Neutrophil (primary cell): ENCODE data around the gene NLRC4.

Experiments used
- H3K27ac ChIP-seq: fragments of 200-600 bp; sonication (generic); 2 replicates; pipeline ENCODE4 v1.5.1; 2016; ENCODE audit warnings: mild to moderate bottlenecking, moderate library complexity
- H3K27me3 ChIP-seq: fragments of 200-600 bp; sonication (generic); 2 replicates; pipeline ENCODE4 v1.6.0; 2016; ENCODE audit warnings: mild to moderate bottlenecking
- H3K36me3 ChIP-seq: fragments of 200-600 bp; sonication (generic); 2 replicates; pipeline ENCODE4 v1.5.1; 2017
- H3K4me1 ChIP-seq, 2 experiments: fragments of 200-600 bp in 1 of 2; sonication (generic) in 1 of 2; 1 replicate in 1 of 2; 2 replicates in 1 of 2; pipeline versions ENCODE4 v1.5.1 to v1.6.1; 2013 to 2016; ENCODE audit warnings: low read depth in 1 of 2, low read length in 1 of 2, mild to moderate bottlenecking in 1 of 2, moderate library complexity in 1 of 2; ENCODE audit not compliant: control insufficient read depth in 1 of 2, insufficient read depth in 1 of 2
- H3K4me3 ChIP-seq, 2 experiments: fragments of 200-600 bp in 1 of 2; sonication (generic) in 1 of 2; 1 replicate in 1 of 2; 2 replicates in 1 of 2; pipeline ENCODE4 v1.5.1; 2013 to 2016; ENCODE audit warnings: low read depth in 1 of 2, low read length in 1 of 2, mild to moderate bottlenecking in 1 of 2, moderate library complexity in 1 of 2
- H3K9me3 ChIP-seq: fragments of 200-600 bp; sonication (generic); 2 replicates; pipeline ENCODE4 v1.5.1; 2016
- TF ChIP-seq, protein P1 (sequence below): fragments of 200-600 bp; sonication (generic); IDR thresholded peaks from 2 replicates; pipeline ENCODE4 v1.5.1; 2016; ENCODE audit warnings: antibody characterized with exemption

NLRC4 gene

GRCh38 chr2:32250290-32250689 is 14.4 kb downstream of the NLRC4 start:
- Histone ChIP-seq H3K27me3 (no peaks in the 10 kb centered on the region), H3K4me1 (no peaks in the 10 kb centered on the region), H3K9me3 (no peaks in the 10 kb centered on the region), H3K4me3 (no peak overlapping the region), H3K27ac (peak overlapping the region; percentile 41), H3K36me3 (peaks cover 90% of the 10 kb centered on the region)
- TF ChIP-seq, protein P1, sequence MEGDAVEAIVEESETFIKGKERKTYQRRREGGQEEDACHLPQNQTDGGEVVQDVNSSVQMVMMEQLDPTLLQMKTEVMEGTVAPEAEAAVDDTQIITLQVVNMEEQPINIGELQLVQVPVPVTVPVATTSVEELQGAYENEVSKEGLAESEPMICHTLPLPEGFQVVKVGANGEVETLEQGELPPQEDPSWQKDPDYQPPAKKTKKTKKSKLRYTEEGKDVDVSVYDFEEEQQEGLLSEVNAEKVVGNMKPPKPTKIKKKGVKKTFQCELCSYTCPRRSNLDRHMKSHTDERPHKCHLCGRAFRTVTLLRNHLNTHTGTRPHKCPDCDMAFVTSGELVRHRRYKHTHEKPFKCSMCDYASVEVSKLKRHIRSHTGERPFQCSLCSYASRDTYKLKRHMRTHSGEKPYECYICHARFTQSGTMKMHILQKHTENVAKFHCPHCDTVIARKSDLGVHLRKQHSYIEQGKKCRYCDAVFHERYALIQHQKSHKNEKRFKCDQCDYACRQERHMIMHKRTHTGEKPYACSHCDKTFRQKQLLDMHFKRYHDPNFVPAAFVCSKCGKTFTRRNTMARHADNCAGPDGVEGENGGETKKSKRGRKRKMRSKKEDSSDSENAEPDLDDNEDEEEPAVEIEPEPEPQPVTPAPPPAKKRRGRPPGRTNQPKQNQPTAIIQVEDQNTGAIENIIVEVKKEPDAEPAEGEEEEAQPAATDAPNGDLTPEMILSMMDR, result no peak

DNA sequence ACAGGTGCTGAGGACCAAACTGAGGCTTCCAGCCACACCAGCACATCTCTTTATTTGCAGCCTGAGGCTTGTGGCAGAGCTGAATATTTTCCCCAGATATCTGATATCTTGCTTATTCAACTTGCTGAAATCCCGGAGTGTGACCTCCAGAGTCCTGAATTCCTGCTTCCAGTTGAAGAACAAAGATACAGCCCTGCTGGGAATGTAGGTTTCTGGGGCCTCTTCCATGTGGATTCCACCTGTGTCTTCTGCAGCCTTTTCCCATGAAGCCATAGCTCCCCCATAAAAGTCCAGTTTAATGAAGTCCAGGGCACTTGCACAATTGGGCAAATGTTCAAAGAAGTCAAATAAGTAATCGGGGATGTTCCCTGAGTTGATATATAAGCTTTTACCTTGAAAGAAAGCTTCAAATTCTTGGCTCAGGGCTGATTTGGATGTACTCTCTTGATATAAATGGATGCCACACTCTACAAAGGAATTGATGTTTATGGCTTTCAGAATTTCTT is 14.9 kb downstream of the NLRC4 start:
- no peak overlapping the region for H3K4me3 ChIP-seq
- peaks cover 90% of the 10 kb centered on the region for H3K36me3 ChIP-seq
- H3K4me1 ChIP-seq, result no peaks in the 10 kb centered on the region
- TF ChIP-seq, protein P1, result no peak
- H3K9me3 ChIP-seq, result no peaks in the 10 kb centered on the region
- peak overlapping the region; percentile 17 for H3K27ac ChIP-seq
- no peaks in the 10 kb centered on the region for H3K27me3 ChIP-seq

- Histone ChIP-seq H3K4me1 (no peaks in the 10 kb centered on the region), H3K36me3 (peaks cover 89% of the 10 kb centered on the region), H3K9me3 (no peaks in the 10 kb centered on the region), H3K27ac (peak overlapping the region; percentile 3), H3K27me3 (no peaks in the 10 kb centered on the region), H3K4me3 (no peak overlapping the region)
- TF ChIP-seq, protein P1, result no peak
Measured at GRCh38 chr2:32248299-32248698, 16.4 kb downstream of the NLRC4 start.

- TF ChIP-seq, protein P1, result no peak
- Histone ChIP-seq H3K27me3 (no peaks in the 10 kb centered on the region), H3K36me3 (peaks cover 89% of the 10 kb centered on the region), H3K9me3 (no peaks in the 10 kb centered on the region), H3K27ac (peak overlapping the region; percentile 49), H3K4me1 (no peaks in the 10 kb centered on the region), H3K4me3 (no peak overlapping the region)
Measured at GRCh38 chr2:32246911-32247310, 17.8 kb downstream of the NLRC4 start.

GRCh38 chr2:32242331-32242730 is 22.4 kb downstream of the NLRC4 start:
- H3K9me3 ChIP-seq, result no peaks in the 10 kb centered on the region
- H3K4me3 ChIP-seq, result no peak overlapping the region
- H3K27ac ChIP-seq, result no peak overlapping the region
- TF ChIP-seq, protein P1, result no peak
- peaks cover 80% of the 10 kb centered on the region for H3K36me3 ChIP-seq
- H3K4me1 ChIP-seq, result no peaks in the 10 kb centered on the region
- H3K27me3 ChIP-seq, result no peaks in the 10 kb centered on the region

DNA sequence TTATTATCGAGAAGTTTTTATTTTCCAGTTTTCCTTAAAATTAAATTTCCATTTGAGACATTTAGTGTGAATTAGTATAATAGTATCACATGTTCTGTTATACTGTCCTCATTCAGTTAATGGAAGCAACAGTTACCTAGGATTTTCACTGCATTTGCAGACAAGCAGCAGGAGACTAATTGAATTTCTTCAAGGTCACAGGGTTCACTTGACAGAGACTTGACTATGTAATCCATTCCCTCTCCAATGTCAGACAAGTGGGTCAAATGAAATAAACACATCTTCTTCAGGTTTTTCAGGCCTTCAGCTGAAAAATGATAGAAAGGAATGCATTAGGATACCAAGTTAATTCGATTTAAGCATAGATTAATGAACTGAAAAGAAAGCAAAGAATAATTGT is 26.7 kb downstream of the NLRC4 start:
- Histone ChIP-seq H3K4me1 (no peaks in the 10 kb centered on the region), H3K27ac (no peak overlapping the region), H3K4me3 (no peak overlapping the region), H3K9me3 (no peaks in the 10 kb centered on the region), H3K27me3 (no peaks in the 10 kb centered on the region), H3K36me3 (peaks cover 85% of the 10 kb centered on the region)
- TF ChIP-seq, protein P1, result no peak
